Stimulated activated naive B cell treated with anti-CD40 and anti-IgM and Interleukin-4, amounts not matched to agents 10 μg/mL and 1 μg/mL and 100 μg/mL, for 72 hours (primary cell): Measurements from ENCODE around the gene CPLX1.
"Not testable (repeated sequence)": the region's sequence is repeated elsewhere in the genome, so short reads cannot be mapped to it uniquely, and the experiment has no call there.

ENCODE experiments used
- ATAC-seq, 2 donors: fragments of 150-1000 bp; cut with Tn5 transposase; replicated peaks; 2 replicates each; pipeline ENCODE4 v1.10.0; 2021; ENCODE audit warnings: moderate library complexity in 1 of 2
- DNase-seq: peaks from one replicate; pipeline ENCODE4 v3.0.0; 2021
- H3K27ac Mint-ChIP-seq: one replicate; pipeline ENCODE4 v1.8.0; 2022; ENCODE audit warnings: mild to moderate bottlenecking, mixed read lengths
- H3K27me3 Mint-ChIP-seq, 2 donors: one replicate each; pipeline ENCODE4 v1.8.0; 2022; ENCODE audit warnings: mixed read lengths in 2 of 2
- H3K36me3 Mint-ChIP-seq, 2 donors: one replicate each; pipeline ENCODE4 v1.8.0; 2022; ENCODE audit warnings: mixed read lengths in 2 of 2, mild to moderate bottlenecking in 1 of 2
- H3K4me1 Mint-ChIP-seq, 2 donors: one replicate each; pipeline ENCODE4 v1.8.0; 2022; ENCODE audit warnings: mixed read lengths in 2 of 2, mild to moderate bottlenecking in 1 of 2
- H3K4me3 Mint-ChIP-seq, 2 donors: one replicate each; pipeline ENCODE4 v1.8.0; 2022; ENCODE audit warnings: mild to moderate bottlenecking in 2 of 2, mixed read lengths in 2 of 2, moderate library complexity in 1 of 2
- H3K9me3 Mint-ChIP-seq, 2 donors: one replicate each; pipeline ENCODE4 v1.8.0; 2022; ENCODE audit warnings: mixed read lengths in 2 of 2, mild to moderate bottlenecking in 1 of 2

CPLX1 gene

DNA sequence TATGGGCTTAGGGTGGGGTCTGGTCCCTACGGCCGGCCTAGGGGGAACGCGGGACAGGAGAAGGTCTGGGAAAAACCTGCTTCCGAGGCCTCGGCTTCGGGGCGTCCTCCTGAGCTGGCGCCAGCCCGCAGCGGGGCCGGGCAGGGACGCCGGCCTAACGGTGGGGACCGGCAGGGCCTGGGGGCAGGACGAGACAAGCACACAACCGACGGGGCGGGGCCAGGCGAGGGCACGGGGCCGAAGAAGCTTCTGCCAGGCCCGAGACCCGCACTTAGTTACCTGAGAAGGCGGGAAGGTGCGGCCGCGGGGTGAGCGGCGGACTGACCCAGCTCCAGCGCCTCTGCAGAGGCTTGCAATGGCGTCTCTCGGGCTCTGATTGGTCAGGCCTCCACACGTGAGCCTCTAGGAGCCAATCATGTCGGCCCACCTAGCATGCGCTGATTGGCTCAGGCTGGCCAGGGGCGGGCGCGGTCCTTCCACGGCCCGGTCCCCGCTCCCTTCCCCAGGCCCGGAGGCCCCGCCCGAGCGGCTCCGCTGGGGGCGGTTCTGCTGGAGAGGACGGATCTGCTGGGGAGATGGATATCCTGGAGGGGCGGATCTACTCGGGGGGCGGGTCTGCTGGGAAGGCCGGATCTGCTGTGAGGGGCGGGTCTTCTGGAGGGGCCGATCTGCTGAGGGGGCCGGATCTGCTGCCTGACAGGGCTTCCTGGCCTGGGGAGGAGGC, 44.3 kb downstream of the CPLX1 start:
- Mint-ChIP-seq H3K36me3 (peaks cover 33 to 37% of the 10 kb centered on the region in 2 donors), H3K27ac (peak overlapping the region; percentile 94), H3K9me3 (no peaks in the 10 kb centered on the region), H3K4me1 (peaks cover 39 to 63% of the 10 kb centered on the region in 2 donors), H3K27me3 (peaks cover 23 to 27% of the 10 kb centered on the region in 2 donors), H3K4me3 (peak overlapping the region; percentile 84 to 87)
- peak; percentile 96 to 97 for ATAC-seq
- peak; percentile 99 for DNase-seq

DNA sequence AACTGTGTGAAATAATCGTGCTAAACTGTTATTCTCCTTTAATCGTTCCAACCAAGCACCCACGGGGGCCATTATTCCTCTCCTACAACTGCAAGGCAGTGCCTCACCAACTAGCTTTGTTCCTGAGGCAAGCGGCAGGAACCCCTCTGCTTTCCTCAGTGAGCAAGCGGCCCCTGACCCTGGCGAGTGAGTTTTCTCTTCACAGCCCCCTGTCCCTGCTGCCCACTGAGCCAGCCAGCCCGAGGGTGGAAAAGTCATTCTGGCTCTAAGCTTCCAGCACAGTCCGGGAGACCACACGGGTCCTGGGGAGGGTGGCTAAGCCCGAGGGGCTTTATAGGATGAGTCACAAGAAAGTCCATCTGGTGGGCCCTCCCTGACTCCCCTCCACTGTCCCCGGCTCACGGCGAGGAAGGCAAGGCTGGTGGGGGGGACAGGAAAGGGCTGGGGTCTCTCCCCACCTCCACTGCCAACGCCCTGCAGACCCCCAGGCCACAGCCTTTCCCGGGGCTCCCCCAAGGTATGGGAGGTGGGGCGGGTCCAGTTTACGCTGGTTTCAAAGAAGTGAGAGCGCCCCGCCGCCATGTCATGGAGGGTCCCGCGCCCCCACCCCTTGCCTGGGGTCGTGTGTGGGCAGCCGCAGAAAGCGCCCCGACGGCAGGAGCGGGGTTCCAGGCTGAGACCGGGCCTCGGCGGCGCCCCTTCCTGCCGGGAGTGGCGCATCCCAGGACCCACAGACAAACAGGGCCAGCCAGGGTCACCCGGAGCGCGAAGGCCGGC, 45.0 kb downstream of the CPLX1 start:
- Mint-ChIP-seq H3K4me3 (peak overlapping the region; percentile 84 to 87), H3K4me1 (peaks cover 41 to 68% of the 10 kb centered on the region in 2 donors), H3K27ac (peak overlapping the region; percentile 94), H3K27me3 (peaks cover 23 to 25% of the 10 kb centered on the region in 2 donors), H3K36me3 (peaks cover 37 to 41% of the 10 kb centered on the region in 2 donors), H3K9me3 (no peaks in the 10 kb centered on the region)
- ATAC-seq (peak in 1 of 2 donors; percentile 0), DNase-seq (no peak)

DNA sequence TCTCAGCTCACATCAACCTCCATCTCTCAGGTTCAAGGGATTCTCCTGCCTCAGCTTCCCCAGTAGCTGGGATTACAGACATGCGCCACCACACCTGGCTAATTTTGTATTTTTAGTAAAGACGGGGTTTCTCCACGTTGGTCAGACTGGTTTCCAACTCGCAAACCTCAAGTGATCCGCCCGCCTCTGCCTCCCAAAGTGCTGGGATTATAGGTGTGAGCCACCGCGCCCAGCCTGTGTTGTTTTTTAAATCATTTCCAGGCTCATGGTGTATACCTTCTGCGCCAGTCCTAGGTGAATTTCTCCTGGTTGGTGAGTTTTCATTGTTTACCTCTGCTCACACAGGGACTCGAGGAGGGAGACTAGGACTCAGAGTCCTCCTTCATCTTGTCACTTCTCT, 45.7 kb downstream of the CPLX1 start:
- H3K9me3 Mint-ChIP-seq, DNase-seq, ATAC-seq: not testable (repeated sequence)
- H3K4me3 Mint-ChIP-seq, result peak overlapping the region; percentile 84 to 87
- peaks cover 44 to 48% of the 10 kb centered on the region in 2 donors for H3K36me3 Mint-ChIP-seq
- H3K4me1 Mint-ChIP-seq, result peaks cover 41 to 67% of the 10 kb centered on the region in 2 donors
- peak overlapping the region; percentile 94 for H3K27ac Mint-ChIP-seq
- peaks cover 16 to 19% of the 10 kb centered on the region in 2 donors for H3K27me3 Mint-ChIP-seq

DNA sequence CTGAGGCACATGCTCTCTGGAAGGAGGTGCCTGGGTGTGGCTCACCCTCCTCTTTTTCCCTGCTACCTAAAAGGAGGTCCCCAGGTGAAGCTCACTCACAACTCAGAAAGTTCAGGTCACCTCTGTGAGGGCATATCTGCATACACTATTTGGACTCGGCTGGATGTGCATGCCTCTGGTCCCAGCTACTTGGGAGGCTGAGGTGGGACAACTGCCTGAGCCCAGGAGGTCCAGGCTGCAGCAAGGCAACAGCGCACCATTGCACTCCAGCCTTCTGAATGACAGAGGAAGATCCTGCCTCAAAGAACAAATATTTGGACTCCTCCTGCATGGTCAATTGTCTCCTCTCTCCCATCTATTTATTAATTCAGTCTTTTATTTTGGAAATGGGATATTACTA, 46.4 kb downstream of the CPLX1 start:
- Mint-ChIP-seq H3K36me3 (peaks cover 46 to 51% of the 10 kb centered on the region in 2 donors), H3K4me3 (peak overlapping the region; percentile 84 to 87), H3K4me1 (peaks cover 39 to 67% of the 10 kb centered on the region in 2 donors)

DNA sequence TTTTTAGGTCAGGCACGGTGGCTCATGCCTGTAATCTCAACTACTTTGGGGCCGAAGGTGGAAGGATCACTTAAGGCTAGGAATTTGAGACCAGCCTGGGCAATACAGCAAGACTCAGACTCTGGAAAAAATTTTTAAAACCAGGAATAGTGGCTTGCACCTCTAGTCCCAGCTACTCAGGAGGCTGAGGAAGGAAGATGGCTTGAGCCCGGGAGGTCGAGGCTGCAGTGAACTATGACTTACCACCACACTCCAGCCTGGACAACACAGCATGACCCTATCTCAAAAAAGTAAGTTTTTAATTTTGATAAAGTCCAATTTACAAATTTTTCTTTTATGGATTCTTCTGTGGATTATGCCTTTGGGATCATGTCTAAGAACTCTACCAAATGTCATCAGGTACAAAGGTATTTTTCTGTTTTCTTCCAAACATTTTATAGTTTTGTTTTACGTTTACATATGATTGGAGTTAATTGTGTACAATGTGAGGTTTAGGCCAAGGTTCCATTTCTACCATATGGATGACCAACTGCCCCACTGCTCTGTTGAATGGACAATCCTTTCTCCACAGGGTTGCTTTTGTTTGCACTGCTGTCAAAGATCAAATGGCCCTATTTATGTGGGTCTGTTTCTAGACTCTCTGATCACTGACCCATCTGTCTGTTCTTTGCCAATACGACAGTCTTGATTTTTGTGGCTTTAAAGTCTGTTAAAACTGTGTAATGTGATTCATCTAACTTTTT, 48.2 kb downstream of the CPLX1 start:
- DNase-seq (no peak), ATAC-seq (no peak)
- no peak overlapping the region for H3K27ac Mint-ChIP-seq
- peaks cover 52 to 56% of the 10 kb centered on the region in 2 donors for H3K36me3 Mint-ChIP-seq
- H3K4me1 Mint-ChIP-seq, result peaks cover 34 to 62% of the 10 kb centered on the region in 2 donors
- H3K9me3 Mint-ChIP-seq, result no peaks in the 10 kb centered on the region
- no peak overlapping the region for H3K4me3 Mint-ChIP-seq
- H3K27me3 Mint-ChIP-seq, result no peaks in the 10 kb centered on the region

More for the DNA sequence above, 46.4 kb downstream of the CPLX1 start:
- Mint-ChIP-seq H3K27me3 (peaks cover 9 to 12% of the 10 kb centered on the region in 2 donors), H3K27ac (peak overlapping the region; percentile 47), H3K9me3 (no peaks in the 10 kb centered on the region)
- ATAC-seq, result no peak
- no peak for DNase-seq

DNA sequence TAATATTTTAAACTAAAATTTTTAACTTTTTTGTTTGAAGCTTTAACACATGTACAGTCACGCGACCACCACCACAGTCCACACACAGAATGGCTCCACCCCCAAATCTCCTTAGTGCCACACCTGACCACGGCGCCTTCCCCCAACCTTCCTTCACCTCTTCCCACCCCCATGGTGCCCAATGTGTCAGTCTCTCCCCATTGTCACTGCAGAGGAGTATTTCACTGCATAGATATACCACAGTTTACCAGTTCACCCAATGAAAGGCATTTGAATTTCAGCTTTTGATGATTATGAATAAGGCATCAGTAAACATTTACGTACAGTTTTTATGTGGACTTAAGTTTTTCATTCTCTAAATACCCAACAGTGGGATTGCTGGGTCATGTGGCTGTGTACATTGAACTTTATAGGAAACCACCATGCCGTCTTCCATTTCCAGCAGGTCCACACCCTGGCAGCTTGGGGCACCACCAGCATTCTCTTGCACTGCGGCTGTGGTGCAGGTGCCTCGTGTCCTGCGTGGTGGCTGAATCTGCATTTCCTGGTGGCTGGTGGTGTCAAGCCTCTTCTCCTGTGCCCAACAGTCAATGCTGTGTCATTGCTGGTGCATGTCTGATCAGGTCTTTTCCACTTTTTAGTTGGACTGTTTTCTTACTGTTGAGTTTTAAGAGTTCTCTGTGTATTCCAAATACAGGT, 49.0 kb downstream of the CPLX1 start:
- no peak for ATAC-seq
- Mint-ChIP-seq H3K4me1 (peaks cover 32 to 56% of the 10 kb centered on the region in 2 donors), H3K4me3 (no peak overlapping the region), H3K27ac (peak overlapping the region; percentile 28), H3K27me3 (no peaks in the 10 kb centered on the region), H3K9me3 (no peaks in the 10 kb centered on the region), H3K36me3 (peaks cover 52 to 58% of the 10 kb centered on the region in 2 donors)
- no peak for DNase-seq

DNA sequence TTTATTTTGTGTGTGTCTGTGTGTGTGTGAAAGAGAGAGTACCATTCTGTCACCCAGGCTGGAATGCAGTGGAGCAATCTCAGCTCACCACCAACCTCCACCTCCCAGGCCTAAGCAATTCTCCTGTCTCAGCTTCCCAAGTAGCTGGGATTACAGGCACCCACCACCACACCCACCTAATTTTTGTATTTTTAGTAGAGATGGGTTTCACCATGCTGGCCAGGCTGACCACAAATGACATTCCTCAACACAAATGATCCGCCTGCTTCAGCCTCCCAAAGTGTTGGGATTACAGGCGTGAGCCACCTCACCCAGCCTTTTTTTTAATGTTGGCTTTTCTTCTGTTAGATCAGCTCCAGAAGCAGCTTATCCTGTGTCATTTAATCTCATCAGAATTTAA, 50.4 kb downstream of the CPLX1 start:
- peaks cover 33 to 58% of the 10 kb centered on the region in 2 donors for H3K4me1 Mint-ChIP-seq

DNA sequence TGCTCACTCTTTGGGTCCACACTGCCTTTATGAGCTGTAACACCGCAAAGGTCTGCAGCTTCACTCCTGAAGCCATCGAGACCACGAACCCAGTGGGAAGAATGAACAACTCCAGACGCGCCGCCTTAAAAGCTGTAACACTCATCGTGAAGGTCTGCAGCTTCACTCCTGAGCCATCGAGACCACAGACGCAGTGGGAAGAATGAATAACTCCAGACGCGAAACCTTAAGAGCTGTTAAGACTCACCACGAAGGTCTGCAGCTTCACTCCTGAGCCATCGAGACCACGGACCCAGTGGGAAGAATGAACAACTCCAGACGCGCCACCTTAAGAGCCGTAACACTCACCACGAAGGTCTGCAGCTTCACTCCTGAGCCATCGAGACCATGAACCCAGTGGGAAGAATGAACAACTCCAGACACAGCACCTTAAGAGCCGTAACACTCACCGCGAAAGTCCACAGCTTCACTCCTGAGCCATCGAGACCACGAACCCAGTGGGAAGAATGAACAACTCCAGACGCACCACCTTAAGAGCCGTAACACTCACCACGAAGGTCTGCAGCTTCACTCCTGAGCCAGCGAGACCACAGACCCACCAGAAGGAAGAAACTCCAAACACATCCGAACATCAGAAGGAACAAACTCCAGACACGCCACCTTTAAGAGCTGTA, 51.4 kb downstream of the CPLX1 start:
- H3K27me3 Mint-ChIP-seq, H3K4me3 Mint-ChIP-seq, ATAC-seq, DNase-seq, H3K9me3 Mint-ChIP-seq: not testable (repeated sequence)
- H3K27ac Mint-ChIP-seq, result peak overlapping the region; percentile 57
- peaks cover 29 to 48% of the 10 kb centered on the region in 2 donors for H3K4me1 Mint-ChIP-seq
- peaks cover 46 to 58% of the 10 kb centered on the region in 2 donors for H3K36me3 Mint-ChIP-seq

More for the DNA sequence above, 50.4 kb downstream of the CPLX1 start:
- not testable (repeated sequence) for H3K9me3 Mint-ChIP-seq, H3K4me3 Mint-ChIP-seq, ATAC-seq, H3K27me3 Mint-ChIP-seq, DNase-seq, H3K27ac Mint-ChIP-seq
- peaks cover 52 to 60% of the 10 kb centered on the region in 2 donors for H3K36me3 Mint-ChIP-seq

DNA sequence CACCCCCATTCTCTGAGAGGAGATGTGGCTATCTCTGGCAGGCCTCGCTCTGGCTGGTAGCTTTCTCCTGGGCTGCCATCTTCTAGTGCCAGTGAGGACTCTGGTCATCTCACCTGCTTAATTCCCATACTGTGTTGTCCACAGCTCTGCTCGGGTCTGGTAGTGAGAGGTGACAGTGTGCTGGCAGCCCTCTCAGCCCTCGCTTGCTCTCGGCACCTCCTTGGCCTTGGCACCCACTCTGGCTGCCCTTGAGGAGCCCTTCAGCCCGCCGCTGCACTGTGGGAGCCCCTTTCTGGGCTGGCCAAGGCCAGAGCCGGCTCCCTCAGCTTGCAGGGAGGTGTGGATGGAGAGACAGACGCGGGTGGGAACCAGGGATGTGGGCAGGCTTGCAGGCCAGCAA, 52.7 kb downstream of the CPLX1 start:
- H3K4me1 Mint-ChIP-seq, result peaks cover 26 to 45% of the 10 kb centered on the region in 2 donors
- H3K27me3 Mint-ChIP-seq, result no peaks in the 10 kb centered on the region
- no peaks in the 10 kb centered on the region for H3K9me3 Mint-ChIP-seq
- no peak for ATAC-seq
- peaks cover 36 to 54% of the 10 kb centered on the region in 2 donors for H3K36me3 Mint-ChIP-seq
- H3K4me3 Mint-ChIP-seq, result no peak overlapping the region
- no peak overlapping the region for H3K27ac Mint-ChIP-seq
- no peak for DNase-seq

DNA sequence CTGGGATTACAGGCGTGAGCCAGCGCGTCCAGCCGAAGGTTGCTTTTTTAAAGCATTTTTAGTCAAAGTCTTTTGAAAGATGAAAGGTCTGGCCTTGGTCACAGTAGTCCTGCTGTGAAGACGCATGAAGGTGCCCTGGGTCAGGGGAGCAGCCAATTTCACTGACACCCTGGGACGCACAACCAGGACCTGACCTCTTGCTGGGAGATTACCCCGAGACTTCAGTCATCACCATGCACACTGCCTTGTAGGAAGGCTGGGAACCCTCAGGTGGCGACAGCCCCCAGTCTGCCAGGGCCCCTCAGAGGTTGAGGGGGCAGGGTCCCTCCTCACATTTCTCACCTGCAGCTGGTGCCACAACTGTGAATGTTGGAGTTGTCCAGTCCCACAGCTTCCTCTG, 53.2 kb downstream of the CPLX1 start:
- DNase-seq (no peak), ATAC-seq (no peak)
- Mint-ChIP-seq H3K36me3 (peaks cover 36 to 50% of the 10 kb centered on the region in 2 donors), H3K4me3 (no peak overlapping the region), H3K4me1 (peaks cover 25 to 45% of the 10 kb centered on the region in 2 donors), H3K27ac (no peak overlapping the region), H3K9me3 (no peaks in the 10 kb centered on the region), H3K27me3 (no peaks in the 10 kb centered on the region)

DNA sequence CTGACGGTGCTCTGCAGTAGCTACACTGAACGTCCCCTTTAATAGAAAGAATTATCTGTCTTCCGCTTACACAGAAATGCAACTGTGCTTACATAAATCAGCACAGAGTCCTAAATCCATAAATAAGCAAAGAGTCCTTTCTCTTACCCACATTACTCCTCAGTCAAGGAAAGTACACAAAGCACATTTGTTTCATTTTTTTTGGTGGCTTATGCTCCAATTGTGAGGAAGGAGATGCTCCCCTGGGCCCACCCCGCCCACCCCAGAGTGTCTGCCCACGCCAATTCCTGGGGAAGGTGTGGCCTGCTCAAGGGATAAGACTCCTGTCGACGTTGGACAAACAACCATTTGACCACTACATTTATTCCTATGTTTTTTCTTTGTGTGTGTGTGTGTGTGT, 53.8 kb downstream of the CPLX1 start:
- Mint-ChIP-seq H3K27ac (no peak overlapping the region), H3K36me3 (peaks cover 36 to 51% of the 10 kb centered on the region in 2 donors), H3K4me1 (peaks cover 21 to 43% of the 10 kb centered on the region in 2 donors), H3K27me3 (no peaks in the 10 kb centered on the region), H3K9me3 (no peaks in the 10 kb centered on the region), H3K4me3 (no peak overlapping the region)
- DNase-seq (no peak), ATAC-seq (no peak)

DNA sequence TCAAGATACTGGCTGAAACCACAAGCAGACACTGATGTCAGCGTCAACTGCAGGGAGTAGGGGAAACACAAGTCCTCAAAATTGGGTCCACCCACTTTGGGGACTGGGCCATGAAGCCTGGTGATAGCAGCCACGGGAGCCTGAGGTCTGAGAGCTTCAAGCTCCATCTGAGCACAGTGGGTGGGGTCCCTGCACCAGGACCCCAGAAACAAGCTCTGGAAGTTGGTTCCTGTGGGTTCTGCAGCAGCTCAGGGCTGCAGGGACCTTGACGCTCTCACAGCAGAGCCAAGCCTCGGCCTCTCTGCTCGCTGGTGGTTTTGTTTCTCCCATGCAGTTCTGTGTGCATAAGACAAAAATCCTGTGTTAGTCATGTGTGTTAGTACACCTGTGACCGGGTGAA, 54.5 kb downstream of the CPLX1 start:
- Mint-ChIP-seq H3K36me3 (peaks cover 34 to 49% of the 10 kb centered on the region in 2 donors), H3K27ac (peak overlapping the region; percentile 43)

DNA sequence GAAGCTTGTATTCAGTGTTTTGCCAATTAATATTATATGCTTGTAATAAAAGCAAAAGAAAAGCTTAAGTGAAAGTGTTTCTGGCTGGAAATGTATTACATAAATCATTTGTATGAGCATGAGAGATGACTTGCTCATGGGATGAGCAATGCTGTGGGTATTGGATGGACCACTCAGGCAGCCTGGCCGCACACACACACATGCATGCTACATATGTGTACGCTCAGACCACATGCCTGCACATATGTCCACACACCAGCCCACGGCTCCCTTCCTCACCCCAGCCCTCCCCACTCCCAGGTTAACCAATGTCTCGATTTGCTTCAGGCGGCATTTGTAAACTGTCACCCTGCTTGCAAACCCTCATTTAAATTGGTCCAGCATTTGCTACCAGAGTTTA, 55.9 kb downstream of the CPLX1 start:
- H3K27ac Mint-ChIP-seq, result no peak overlapping the region
- H3K9me3 Mint-ChIP-seq, result no peaks in the 10 kb centered on the region
- H3K27me3 Mint-ChIP-seq, result no peaks in the 10 kb centered on the region
- DNase-seq (no peak), ATAC-seq (no peak)
- peaks cover 31 to 45% of the 10 kb centered on the region in 2 donors for H3K36me3 Mint-ChIP-seq
- peaks cover 16 to 39% of the 10 kb centered on the region in 2 donors for H3K4me1 Mint-ChIP-seq
- H3K4me3 Mint-ChIP-seq, result no peak overlapping the region

More for the DNA sequence above, 54.5 kb downstream of the CPLX1 start:
- peak in 1 of 2 donors; percentile 16 for ATAC-seq
- H3K27me3 Mint-ChIP-seq, result no peaks in the 10 kb centered on the region
- H3K4me1 Mint-ChIP-seq, result peaks cover 17 to 42% of the 10 kb centered on the region in 2 donors
- no peak overlapping the region for H3K4me3 Mint-ChIP-seq
- no peaks in the 10 kb centered on the region for H3K9me3 Mint-ChIP-seq
- DNase-seq, result no peak
